Measurements from ENCODE around the gene RNF214.

DNA sequence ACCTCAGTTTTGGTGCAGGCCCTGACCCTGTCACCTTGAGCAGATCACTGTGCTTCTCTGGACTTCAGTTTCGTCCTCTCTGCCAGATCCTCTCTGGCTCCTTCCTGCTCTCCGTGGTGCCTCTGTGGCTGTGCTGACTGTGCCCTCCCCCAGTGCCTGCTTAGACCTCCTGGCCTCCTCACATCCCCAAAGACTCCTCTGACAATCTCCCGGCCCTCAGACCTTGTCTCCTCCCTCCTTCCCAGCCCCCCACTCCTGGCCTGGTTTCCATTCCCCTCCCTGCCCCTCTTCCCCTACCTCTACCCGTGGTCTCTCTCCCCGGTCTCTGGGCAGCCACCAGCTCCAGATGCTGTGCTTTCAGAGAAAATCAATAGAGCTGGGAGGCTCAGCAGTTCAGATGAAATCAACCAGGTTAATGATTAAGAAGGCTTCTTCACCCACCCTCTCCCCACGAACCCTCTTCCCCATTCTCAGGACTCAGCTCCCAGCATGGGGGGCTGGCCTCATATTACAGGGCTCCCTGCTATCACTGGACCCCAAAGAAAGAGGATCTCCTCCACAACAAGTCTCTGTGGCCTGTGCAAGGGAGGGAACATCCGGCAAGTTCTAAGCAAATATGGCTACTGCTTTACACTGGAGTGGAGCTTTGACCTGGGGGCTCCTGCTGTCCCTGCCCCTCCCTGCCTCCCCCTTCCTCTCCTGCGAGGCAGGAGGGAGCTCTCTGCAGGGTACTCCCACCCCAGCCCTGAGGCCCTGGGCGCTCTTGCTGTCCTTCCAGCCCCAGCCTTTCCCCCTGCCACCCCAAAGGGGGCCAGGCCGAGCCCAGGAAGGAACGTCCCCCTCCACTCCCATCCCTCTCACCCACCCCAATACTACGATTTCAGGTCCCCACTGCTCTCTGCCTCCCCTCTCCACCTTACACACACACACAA, 67.1 kb downstream of the RNF214 start:
- TF ChIP-seq, protein P1, sequence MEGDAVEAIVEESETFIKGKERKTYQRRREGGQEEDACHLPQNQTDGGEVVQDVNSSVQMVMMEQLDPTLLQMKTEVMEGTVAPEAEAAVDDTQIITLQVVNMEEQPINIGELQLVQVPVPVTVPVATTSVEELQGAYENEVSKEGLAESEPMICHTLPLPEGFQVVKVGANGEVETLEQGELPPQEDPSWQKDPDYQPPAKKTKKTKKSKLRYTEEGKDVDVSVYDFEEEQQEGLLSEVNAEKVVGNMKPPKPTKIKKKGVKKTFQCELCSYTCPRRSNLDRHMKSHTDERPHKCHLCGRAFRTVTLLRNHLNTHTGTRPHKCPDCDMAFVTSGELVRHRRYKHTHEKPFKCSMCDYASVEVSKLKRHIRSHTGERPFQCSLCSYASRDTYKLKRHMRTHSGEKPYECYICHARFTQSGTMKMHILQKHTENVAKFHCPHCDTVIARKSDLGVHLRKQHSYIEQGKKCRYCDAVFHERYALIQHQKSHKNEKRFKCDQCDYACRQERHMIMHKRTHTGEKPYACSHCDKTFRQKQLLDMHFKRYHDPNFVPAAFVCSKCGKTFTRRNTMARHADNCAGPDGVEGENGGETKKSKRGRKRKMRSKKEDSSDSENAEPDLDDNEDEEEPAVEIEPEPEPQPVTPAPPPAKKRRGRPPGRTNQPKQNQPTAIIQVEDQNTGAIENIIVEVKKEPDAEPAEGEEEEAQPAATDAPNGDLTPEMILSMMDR (IDR thresholded peaks at IDR 0.05), result no peak
- TF ChIP-seq POLR2A (IDR thresholded peaks at IDR 0.05) (no peak), POLR2AphosphoS5 (IDR thresholded peaks at IDR 0.05) (no peak)
